ENCODE measurements around the gene MTHFD1L.
"Not testable (repeated sequence)": the region's sequence is repeated elsewhere in the genome, so short reads cannot be mapped to it uniquely, and the experiment has no call there.

MTHFD1L gene

GRCh38 chr6:151123641-151124040 is 258.1 kb downstream of the MTHFD1L start:
- DNase-seq (ENCODE audit: low read depth) = not testable (repeated sequence)

GRCh38 chr6:151125242-151125641 is 259.7 kb downstream of the MTHFD1L start:
- not testable (repeated sequence) for DNase-seq (ENCODE audit: low read depth)

GRCh38 chr6:151125651-151126416 is 260.3 kb downstream of the MTHFD1L start:
- not testable (repeated sequence) for DNase-seq (ENCODE audit: low read depth)

GRCh38 chr6:151126417-151126724 is 260.9 kb downstream of the MTHFD1L start:
- not testable (repeated sequence) for DNase-seq (ENCODE audit: low read depth)

GRCh38 chr6:151127133-151127798 is 261.8 kb downstream of the MTHFD1L start:
- DNase-seq (ENCODE audit: low read depth) = not testable (repeated sequence)

- no peak for DNase-seq (ENCODE audit: low read depth)
Observed at GRCh38 chr6:151128763-151129370, 263.4 kb downstream of the MTHFD1L start.

GRCh38 chr6:151130329-151130728 is 264.8 kb downstream of the MTHFD1L start:
- no peak for DNase-seq (ENCODE audit: low read depth)

GRCh38 chr6:151131324-151132007 is 266.0 kb downstream of the MTHFD1L start:
- DNase-seq (ENCODE audit: low read depth) = no peak

GRCh38 chr6:151136141-151136755 is 270.7 kb downstream of the MTHFD1L start:
- DNase-seq (ENCODE audit: low read depth) = no peak

- no peak for DNase-seq (ENCODE audit: low read depth)
Observed at GRCh38 chr6:151137542-151137941, 272.0 kb downstream of the MTHFD1L start.

GRCh38 chr6:151139524-151139923 is 274.0 kb downstream of the MTHFD1L start:
- no peak for DNase-seq (ENCODE audit: low read depth)

- no peak for DNase-seq (ENCODE audit: low read depth)
Observed at GRCh38 chr6:151140767-151141166, 275.3 kb downstream of the MTHFD1L start.

- no peak for DNase-seq (ENCODE audit: low read depth)
Observed at GRCh38 chr6:151141685-151142084, 276.2 kb downstream of the MTHFD1L start.

GRCh38 chr6:151142676-151143075 is 277.2 kb downstream of the MTHFD1L start:
- no peak for DNase-seq (ENCODE audit: low read depth)

- DNase-seq (ENCODE audit: low read depth) = no peak
Observed at GRCh38 chr6:151143337-151143736, 277.8 kb downstream of the MTHFD1L start.

GRCh38 chr6:151143806-151144205 is 278.3 kb downstream of the MTHFD1L start:
- DNase-seq (ENCODE audit: low read depth) = no peak

GRCh38 chr6:151147118-151147832 is 281.8 kb downstream of the MTHFD1L start:
- no peak for DNase-seq (ENCODE audit: low read depth)

GRCh38 chr6:151148111-151148510 is 282.6 kb downstream of the MTHFD1L start:
- DNase-seq (ENCODE audit: low read depth) = no peak

- no peak for DNase-seq (ENCODE audit: low read depth)
Observed at GRCh38 chr6:151149793-151150192, 284.3 kb downstream of the MTHFD1L start.
